HG02763 (cell line): ENCODE measurements around the gene DNMT3A.

Experiments used
- ATAC-seq: cut with Tn5 transposase; IDR thresholded peaks from one replicate; pipeline ENCODE4 v1.9.1; 2021; ENCODE audit warnings: mild to moderate bottlenecking, moderate library complexity; ENCODE audit not compliant: unreplicated experiment

The DNMT3A gene

GRCh38 chr2:25245141-25245540 lies 96.6 kb downstream of the DNMT3A start:
- no peak for ATAC-seq

- no peak for ATAC-seq
These were observed 97.7 kb downstream of the DNMT3A start for GRCh38 chr2:25243995-25244394.

- ATAC-seq, result no peak
These were observed 100.3 kb downstream of the DNMT3A start for GRCh38 chr2:25241452-25241851.

- ATAC-seq, result no peak
These were observed 101.1 kb downstream of the DNMT3A start for GRCh38 chr2:25240636-25241035.

- ATAC-seq, result no peak
These were observed 102.8 kb downstream of the DNMT3A start for GRCh38 chr2:25238920-25239319.

GRCh38 chr2:25237764-25238163 lies 104.0 kb downstream of the DNMT3A start:
- ATAC-seq, result no peak

GRCh38 chr2:25236736-25237135 lies 105.0 kb downstream of the DNMT3A start:
- ATAC-seq, result no peak

- no peak for ATAC-seq
These were observed 107.0 kb downstream of the DNMT3A start for GRCh38 chr2:25234738-25235137.

- no peak for ATAC-seq
These were observed 107.7 kb downstream of the DNMT3A start for GRCh38 chr2:25233916-25234605.

GRCh38 chr2:25232248-25232825 lies 109.4 kb downstream of the DNMT3A start:
- ATAC-seq, result no peak

- ATAC-seq, result no peak
These were observed 110.8 kb downstream of the DNMT3A start for GRCh38 chr2:25230948-25231311.

- ATAC-seq, result no peak
These were observed 111.4 kb downstream of the DNMT3A start for GRCh38 chr2:25230198-25230947.

- ATAC-seq, result no peak
These were observed 112.2 kb downstream of the DNMT3A start for GRCh38 chr2:25229279-25230197.

GRCh38 chr2:25228848-25229278 lies 112.9 kb downstream of the DNMT3A start:
- ATAC-seq, result no peak

- no peak for ATAC-seq
These were observed 114.1 kb downstream of the DNMT3A start for GRCh38 chr2:25227576-25227975.

- no peak for ATAC-seq
These were observed 114.9 kb downstream of the DNMT3A start for GRCh38 chr2:25226827-25227226.

GRCh38 chr2:25222477-25223121 lies 119.1 kb downstream of the DNMT3A start:
- no peak for ATAC-seq

GRCh38 chr2:25221579-25221978 lies 120.1 kb downstream of the DNMT3A start:
- ATAC-seq, result no peak

- no peak for ATAC-seq
These were observed 121.4 kb downstream of the DNMT3A start for GRCh38 chr2:25220313-25220712.

- ATAC-seq, result no peak
These were observed 122.1 kb downstream of the DNMT3A start for GRCh38 chr2:25219621-25220020.

GRCh38 chr2:25218100-25218499 lies 123.6 kb downstream of the DNMT3A start:
- no peak for ATAC-seq
